Right lobe of liver (tissue), 4 donors: ENCODE measurements around the gene FAM184A.
"Not testable (repeated sequence)": the region's sequence is repeated elsewhere in the genome, so short reads cannot be mapped to it uniquely, and the experiment has no call there.

Experiments
- CTCF ChIP-seq, 4 donors: fragments of 200-600 bp in 3 of 4; fragments of 450-650 bp in 1 of 4; IDR thresholded peaks; one replicate each; pipeline versions ENCODE4 v1.5.1 to v1.8.0; 2016 to 2022; ENCODE audit warnings: antibody characterized with exemption in 4 of 4, mild to moderate bottlenecking in 2 of 4
- POLR2A ChIP-seq: fragments of 450-650 bp; IDR thresholded peaks from one replicate; pipeline ENCODE4 v1.6.1; 2017; ENCODE audit warnings: antibody characterized with exemption, mild to moderate bottlenecking
- donor health status: DM: no; HTN: no; CAD: no.
- donor health status: DM: no; HTN: no; CAD: no.
- donor health status: DM: no; HTN: yes; CAD: no.

DNA sequence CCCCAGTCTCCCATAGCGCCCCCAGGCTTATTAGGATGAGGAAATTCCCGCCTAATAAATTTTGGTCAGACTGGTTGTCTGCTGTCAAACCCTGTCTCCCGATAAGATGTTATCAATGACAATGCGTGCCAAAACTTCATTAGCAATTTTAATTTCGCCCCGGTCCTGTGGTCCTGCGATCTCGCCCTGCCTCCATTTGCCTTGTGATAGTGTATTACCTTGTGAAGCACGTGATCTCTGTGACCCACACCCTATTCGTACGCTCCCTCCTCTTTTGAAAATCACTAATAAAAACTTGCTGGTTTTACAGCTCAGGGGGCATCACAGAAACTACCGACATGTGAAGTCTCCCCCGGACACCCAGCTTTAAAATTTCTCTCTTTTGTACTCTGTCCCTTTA, 40.6 kb upstream of the FAM184A start:
- not testable (repeated sequence) for TF ChIP-seq CTCF (IDR thresholded peaks at IDR 0.05); POLR2A
